ENCODE results near the gene PPA2.

The PPA2 gene

GRCh38 chr4:105350859-105351490 is 122.9 kb downstream of the PPA2 start:
- Histone ChIP-seq H3K27me3 (ENCODE audit: control insufficient read depth, insufficient read depth, low read length) (no peaks in the 10 kb centered on the region), H3K9ac (ENCODE audit: low read length) (no peak overlapping the region), H3K9me3 (ENCODE audit: control insufficient read depth, insufficient read depth, low read depth, low read length) (no peaks in the 10 kb centered on the region), H3K27ac (ENCODE audit: low read depth, low read length) (no peak overlapping the region), H3K36me3 (ENCODE audit: control insufficient read depth, insufficient read depth, low read length) (no peaks in the 10 kb centered on the region), H3K4me1 (ENCODE audit: control insufficient read depth, insufficient read depth, low read length) (no peaks in the 10 kb centered on the region), H3K4me3 (ENCODE audit: low read depth, low read length) (no peak overlapping the region)

GRCh38 chr4:105348719-105349118 is 125.1 kb downstream of the PPA2 start:
- Histone ChIP-seq H3K4me3 (ENCODE audit: low read depth, low read length) (no peak overlapping the region), H3K9me3 (ENCODE audit: control insufficient read depth, insufficient read depth, low read depth, low read length) (no peaks in the 10 kb centered on the region), H3K27me3 (ENCODE audit: control insufficient read depth, insufficient read depth, low read length) (no peaks in the 10 kb centered on the region), H3K27ac (ENCODE audit: low read depth, low read length) (no peak overlapping the region), H3K36me3 (ENCODE audit: control insufficient read depth, insufficient read depth, low read length) (no peaks in the 10 kb centered on the region), H3K4me1 (ENCODE audit: control insufficient read depth, insufficient read depth, low read length) (no peaks in the 10 kb centered on the region), H3K9ac (ENCODE audit: low read length) (no peak overlapping the region)

GRCh38 chr4:105346869-105347268 is 127.0 kb downstream of the PPA2 start:
- H3K27ac ChIP-seq (ENCODE audit: low read depth, low read length) = no peak overlapping the region
- H3K9ac ChIP-seq (ENCODE audit: low read length) = no peak overlapping the region
- no peaks in the 10 kb centered on the region for H3K4me1 ChIP-seq (ENCODE audit: control insufficient read depth, insufficient read depth, low read length)
- H3K36me3 ChIP-seq (ENCODE audit: control insufficient read depth, insufficient read depth, low read length) = no peaks in the 10 kb centered on the region
- no peaks in the 10 kb centered on the region for H3K27me3 ChIP-seq (ENCODE audit: control insufficient read depth, insufficient read depth, low read length)
- H3K4me3 ChIP-seq (ENCODE audit: low read depth, low read length) = no peak overlapping the region
- no peaks in the 10 kb centered on the region for H3K9me3 ChIP-seq (ENCODE audit: control insufficient read depth, insufficient read depth, low read depth, low read length)

GRCh38 chr4:105345838-105346237 is 128.0 kb downstream of the PPA2 start:
- Histone ChIP-seq H3K4me3 (ENCODE audit: low read depth, low read length) (no peak overlapping the region), H3K27me3 (ENCODE audit: control insufficient read depth, insufficient read depth, low read length) (no peaks in the 10 kb centered on the region), H3K27ac (ENCODE audit: low read depth, low read length) (no peak overlapping the region), H3K9me3 (ENCODE audit: control insufficient read depth, insufficient read depth, low read depth, low read length) (no peaks in the 10 kb centered on the region), H3K4me1 (ENCODE audit: control insufficient read depth, insufficient read depth, low read length) (no peaks in the 10 kb centered on the region), H3K9ac (ENCODE audit: low read length) (no peak overlapping the region), H3K36me3 (ENCODE audit: control insufficient read depth, insufficient read depth, low read length) (no peaks in the 10 kb centered on the region)

DNA sequence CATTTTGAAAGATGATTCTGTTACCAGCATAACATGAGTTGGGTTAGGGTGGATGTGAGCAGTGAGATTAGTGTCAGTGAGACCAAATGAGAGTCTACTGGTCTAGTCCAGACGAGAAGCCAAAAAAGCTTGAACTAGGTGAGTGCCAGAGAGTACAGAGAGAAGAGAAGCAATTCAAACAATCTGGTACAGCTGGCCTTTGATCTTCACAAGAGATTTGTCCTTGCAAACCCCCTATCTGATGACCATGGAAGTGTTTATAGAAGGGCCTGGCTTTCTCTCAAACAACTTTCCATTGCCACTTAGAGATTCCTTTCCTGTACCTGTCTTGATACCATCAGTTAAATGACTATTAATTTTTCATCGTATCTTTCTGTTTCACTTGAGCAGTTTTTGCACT is 128.5 kb downstream of the PPA2 start:
- no peak overlapping the region for H3K27ac ChIP-seq (ENCODE audit: low read depth, low read length)

DNA sequence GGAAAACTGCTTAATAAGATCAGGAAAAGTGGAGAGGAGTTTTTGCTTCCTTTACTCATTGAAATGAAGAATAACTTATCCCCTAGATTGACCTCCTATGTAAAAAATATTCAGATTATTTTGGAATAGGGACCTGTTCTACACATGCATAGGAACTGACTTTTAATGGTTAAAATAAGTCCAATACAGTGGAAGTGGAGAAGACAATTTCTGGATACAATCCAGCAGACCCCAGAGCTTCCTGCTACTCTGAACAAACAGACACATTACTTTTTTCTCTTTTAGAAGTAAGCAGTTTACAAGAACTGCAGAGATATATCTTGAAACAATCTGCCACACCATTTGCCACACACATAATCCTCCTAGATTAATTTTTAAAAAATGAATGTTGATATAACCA is 129.7 kb downstream of the PPA2 start:
- no peaks in the 10 kb centered on the region for H3K4me1 ChIP-seq (ENCODE audit: control insufficient read depth, insufficient read depth, low read length)
- H3K9me3 ChIP-seq (ENCODE audit: control insufficient read depth, insufficient read depth, low read depth, low read length) = no peaks in the 10 kb centered on the region
- H3K9ac ChIP-seq (ENCODE audit: low read length) = no peak overlapping the region
- H3K4me3 ChIP-seq (ENCODE audit: low read depth, low read length) = no peak overlapping the region
- H3K27me3 ChIP-seq (ENCODE audit: control insufficient read depth, insufficient read depth, low read length) = no peaks in the 10 kb centered on the region
- H3K27ac ChIP-seq (ENCODE audit: low read depth, low read length) = no peak overlapping the region
- no peaks in the 10 kb centered on the region for H3K36me3 ChIP-seq (ENCODE audit: control insufficient read depth, insufficient read depth, low read length)

More for the DNA sequence above, 128.5 kb downstream of the PPA2 start:
- Histone ChIP-seq H3K36me3 (ENCODE audit: control insufficient read depth, insufficient read depth, low read length) (no peaks in the 10 kb centered on the region), H3K4me1 (ENCODE audit: control insufficient read depth, insufficient read depth, low read length) (no peaks in the 10 kb centered on the region), H3K9me3 (ENCODE audit: control insufficient read depth, insufficient read depth, low read depth, low read length) (no peaks in the 10 kb centered on the region), H3K4me3 (ENCODE audit: low read depth, low read length) (no peak overlapping the region), H3K9ac (ENCODE audit: low read length) (no peak overlapping the region), H3K27me3 (ENCODE audit: control insufficient read depth, insufficient read depth, low read length) (no peaks in the 10 kb centered on the region)

- H3K4me1 ChIP-seq (ENCODE audit: control insufficient read depth, insufficient read depth, low read length) = no peaks in the 10 kb centered on the region
- no peak overlapping the region for H3K4me3 ChIP-seq (ENCODE audit: low read depth, low read length)
- H3K27me3 ChIP-seq (ENCODE audit: control insufficient read depth, insufficient read depth, low read length) = no peaks in the 10 kb centered on the region
- H3K27ac ChIP-seq (ENCODE audit: low read depth, low read length) = no peak overlapping the region
- H3K9me3 ChIP-seq (ENCODE audit: control insufficient read depth, insufficient read depth, low read depth, low read length) = no peaks in the 10 kb centered on the region
- no peaks in the 10 kb centered on the region for H3K36me3 ChIP-seq (ENCODE audit: control insufficient read depth, insufficient read depth, low read length)
- H3K9ac ChIP-seq (ENCODE audit: low read length) = no peak overlapping the region
Measured at GRCh38 chr4:105343146-105343931, 130.5 kb downstream of the PPA2 start.

DNA sequence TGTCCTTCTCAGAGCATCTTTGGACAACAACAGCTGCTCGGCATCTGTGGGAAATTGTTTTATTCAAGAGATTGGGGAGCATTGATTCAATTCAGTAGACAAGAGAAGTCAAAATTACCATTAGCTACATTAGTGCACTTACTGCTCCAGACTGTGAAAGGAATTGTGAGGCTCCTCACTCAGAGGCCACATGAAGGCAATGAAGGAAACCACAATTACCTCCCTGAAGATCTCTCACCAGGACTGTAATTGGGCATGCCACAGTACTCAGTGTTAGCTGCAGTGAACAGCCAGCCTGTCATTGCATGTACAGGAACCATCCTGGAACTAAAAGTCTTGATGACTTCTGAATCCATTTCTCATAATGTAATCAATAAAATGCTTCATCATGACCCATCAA is 144.8 kb downstream of the PPA2 start:
- H3K27me3 ChIP-seq (ENCODE audit: control insufficient read depth, insufficient read depth, low read length) = no peaks in the 10 kb centered on the region
- H3K4me1 ChIP-seq (ENCODE audit: control insufficient read depth, insufficient read depth, low read length) = no peaks in the 10 kb centered on the region; the same call in 1 of the 2 replicates
- H3K27ac ChIP-seq (ENCODE audit: low read depth, low read length) = no peak overlapping the region
- no peaks in the 10 kb centered on the region for H3K9me3 ChIP-seq (ENCODE audit: control insufficient read depth, insufficient read depth, low read depth, low read length)
- no peaks in the 10 kb centered on the region for H3K36me3 ChIP-seq (ENCODE audit: control insufficient read depth, insufficient read depth, low read length)
- no peak overlapping the region for H3K9ac ChIP-seq (ENCODE audit: low read length)
- H3K4me3 ChIP-seq (ENCODE audit: low read depth, low read length) = no peak overlapping the region

- no peaks in the 10 kb centered on the region for H3K27me3 ChIP-seq (ENCODE audit: control insufficient read depth, insufficient read depth, low read length)
- no peak overlapping the region for H3K9ac ChIP-seq (ENCODE audit: low read length)
- H3K9me3 ChIP-seq (ENCODE audit: control insufficient read depth, insufficient read depth, low read depth, low read length) = no peaks in the 10 kb centered on the region
- H3K4me1 ChIP-seq (ENCODE audit: control insufficient read depth, insufficient read depth, low read length) = no peaks in the 10 kb centered on the region; the same call in 1 of the 2 replicates
- H3K27ac ChIP-seq (ENCODE audit: low read depth, low read length) = no peak overlapping the region
- no peaks in the 10 kb centered on the region for H3K36me3 ChIP-seq (ENCODE audit: control insufficient read depth, insufficient read depth, low read length)
- H3K4me3 ChIP-seq (ENCODE audit: low read depth, low read length) = no peak overlapping the region
Measured at GRCh38 chr4:105327956-105328355, 145.9 kb downstream of the PPA2 start.

DNA sequence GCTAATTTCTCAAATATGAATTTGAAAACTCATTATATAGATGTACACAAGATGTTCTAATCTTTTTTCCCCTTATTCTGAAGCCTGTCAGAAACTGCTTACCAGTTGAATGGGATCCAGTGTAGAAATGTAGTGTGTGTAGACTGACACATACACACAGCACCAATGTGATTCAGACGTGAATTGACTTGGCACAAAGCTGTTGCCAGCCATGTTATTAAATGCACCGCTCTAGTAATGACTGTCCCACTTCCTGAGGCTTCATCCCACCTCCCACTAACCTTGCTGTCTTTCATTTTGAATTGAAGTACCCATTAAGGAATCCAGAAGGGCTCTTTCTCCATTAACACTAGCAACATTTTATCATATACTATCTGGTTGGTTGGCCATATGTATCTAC is 146.6 kb downstream of the PPA2 start:
- no peaks in the 10 kb centered on the region for H3K9me3 ChIP-seq (ENCODE audit: control insufficient read depth, insufficient read depth, low read depth, low read length)
- no peaks in the 10 kb centered on the region for H3K27me3 ChIP-seq (ENCODE audit: control insufficient read depth, insufficient read depth, low read length)
- H3K36me3 ChIP-seq (ENCODE audit: control insufficient read depth, insufficient read depth, low read length) = no peaks in the 10 kb centered on the region
- H3K27ac ChIP-seq (ENCODE audit: low read depth, low read length) = no peak overlapping the region
- H3K9ac ChIP-seq (ENCODE audit: low read length) = no peak overlapping the region
- H3K4me3 ChIP-seq (ENCODE audit: low read depth, low read length) = no peak overlapping the region
- H3K4me1 ChIP-seq (ENCODE audit: control insufficient read depth, insufficient read depth, low read length) = no peaks in the 10 kb centered on the region; the same call in 1 of the 2 replicates
